ENCODE data around the gene HMGCS1.

HMGCS1 gene

DNA sequence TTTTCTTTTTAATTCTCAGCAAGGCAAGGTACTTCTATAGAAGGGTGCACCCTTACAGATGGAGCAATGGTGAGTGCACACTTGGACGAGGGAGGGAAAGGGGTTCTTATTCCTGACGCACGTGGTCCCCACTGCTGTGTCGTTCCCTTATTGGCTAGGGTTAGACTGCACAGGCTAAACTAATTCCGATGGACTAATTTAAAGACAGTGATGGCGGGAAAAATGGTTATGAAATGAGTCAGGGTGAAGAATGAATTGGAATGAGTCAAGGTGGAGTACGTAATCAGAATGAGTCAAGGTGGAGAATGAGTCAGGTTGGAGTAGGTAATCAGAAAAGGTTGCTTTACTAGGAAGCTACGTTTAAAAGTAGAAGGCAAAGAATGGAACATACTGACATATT, 2.1 kb upstream of the HMGCS1 start:
- ChIA-PET POLR2A (no interaction called here), CTCF (no interaction called here)
- TF ChIP-seq FOXM1 (IDR thresholded peaks at IDR 0.05; ENCODE audit: borderline replicate concordance), result no peak
- no peak for TF ChIP-seq ARNT (IDR thresholded peaks at IDR 0.05)
- TF ChIP-seq FOXK2 (IDR thresholded peaks at IDR 0.05), result no peak
- no peak for TF ChIP-seq NFRKB (IDR thresholded peaks at IDR 0.05)
- no peak for TF ChIP-seq FOXA1 (IDR thresholded peaks at IDR 0.05)
- no peak for TF ChIP-seq ELF4 (IDR thresholded peaks at IDR 0.05)
- TF ChIP-seq LEF1 (IDR thresholded peaks at IDR 0.05; ENCODE audit: borderline replicate concordance), result no peak
- TF ChIP-seq ZNF384 (IDR thresholded peaks at IDR 0.05), result no peak
- no peak for TF ChIP-seq L3MBTL2 (conservative IDR thresholded peaks at IDR 0.05)
- DNase-seq (ENCODE audit: extremely low spot score), result no peak

DNA sequence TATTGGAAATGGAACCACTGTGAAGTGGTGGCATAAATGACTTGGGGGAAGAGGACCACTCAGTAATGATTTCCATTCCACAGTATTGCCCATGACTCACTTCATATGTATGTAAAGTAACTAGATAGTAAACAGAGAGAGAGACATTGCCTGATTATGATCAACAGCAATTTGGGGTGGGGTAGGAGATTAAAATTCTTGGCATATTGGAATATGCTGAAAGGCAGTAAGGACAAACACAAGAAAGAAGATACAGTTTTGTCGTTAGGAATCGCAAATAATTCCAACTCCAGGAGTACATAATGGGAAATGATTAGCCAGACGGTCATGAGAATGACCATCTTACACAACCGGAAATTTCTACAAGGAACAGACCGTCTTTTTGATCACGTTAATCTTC, 1.5 kb upstream of the HMGCS1 start:
- TF ChIP-seq ZNF384 (IDR thresholded peaks at IDR 0.05), result no peak
- no peak for TF ChIP-seq CTBP1 (IDR thresholded peaks at IDR 0.05; ENCODE audit: borderline replicate concordance)
- TF ChIP-seq, protein P1, sequence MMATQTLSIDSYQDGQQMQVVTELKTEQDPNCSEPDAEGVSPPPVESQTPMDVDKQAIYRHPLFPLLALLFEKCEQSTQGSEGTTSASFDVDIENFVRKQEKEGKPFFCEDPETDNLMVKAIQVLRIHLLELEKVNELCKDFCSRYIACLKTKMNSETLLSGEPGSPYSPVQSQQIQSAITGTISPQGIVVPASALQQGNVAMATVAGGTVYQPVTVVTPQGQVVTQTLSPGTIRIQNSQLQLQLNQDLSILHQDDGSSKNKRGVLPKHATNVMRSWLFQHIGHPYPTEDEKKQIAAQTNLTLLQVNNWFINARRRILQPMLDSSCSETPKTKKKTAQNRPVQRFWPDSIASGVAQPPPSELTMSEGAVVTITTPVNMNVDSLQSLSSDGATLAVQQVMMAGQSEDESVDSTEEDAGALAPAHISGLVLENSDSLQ (IDR thresholded peaks at IDR 0.05), result no peak
- no peak for TF ChIP-seq FOXM1 (IDR thresholded peaks at IDR 0.05; ENCODE audit: borderline replicate concordance)
- TF ChIP-seq HDGF (IDR thresholded peaks at IDR 0.05; ENCODE audit: borderline replicate concordance), result no peak
- no peak for TF ChIP-seq L3MBTL2 (conservative IDR thresholded peaks at IDR 0.05)
- no peak for TF ChIP-seq LEF1 (IDR thresholded peaks at IDR 0.05; ENCODE audit: borderline replicate concordance)
- TF ChIP-seq BHLHE40 (IDR thresholded peaks at IDR 0.05; ENCODE audit: borderline replicate concordance), result no peak
- no peak for TF ChIP-seq ARNT (IDR thresholded peaks at IDR 0.05)
- no peak for TF ChIP-seq SUZ12 (IDR thresholded peaks at IDR 0.05)
- no peak for TF ChIP-seq ELF4 (IDR thresholded peaks at IDR 0.05)
- TF ChIP-seq FOXK2 (IDR thresholded peaks at IDR 0.05), result no peak
- ChIA-PET CTCF (no interaction called here), POLR2A (interaction anchor here (2.6 kb wide), 1 partner anchor 169 kb away, joined by 16 read pairs; the partner anchor contains the start of gene TMEM267)
- no peak for DNase-seq (ENCODE audit: extremely low spot score)

DNA sequence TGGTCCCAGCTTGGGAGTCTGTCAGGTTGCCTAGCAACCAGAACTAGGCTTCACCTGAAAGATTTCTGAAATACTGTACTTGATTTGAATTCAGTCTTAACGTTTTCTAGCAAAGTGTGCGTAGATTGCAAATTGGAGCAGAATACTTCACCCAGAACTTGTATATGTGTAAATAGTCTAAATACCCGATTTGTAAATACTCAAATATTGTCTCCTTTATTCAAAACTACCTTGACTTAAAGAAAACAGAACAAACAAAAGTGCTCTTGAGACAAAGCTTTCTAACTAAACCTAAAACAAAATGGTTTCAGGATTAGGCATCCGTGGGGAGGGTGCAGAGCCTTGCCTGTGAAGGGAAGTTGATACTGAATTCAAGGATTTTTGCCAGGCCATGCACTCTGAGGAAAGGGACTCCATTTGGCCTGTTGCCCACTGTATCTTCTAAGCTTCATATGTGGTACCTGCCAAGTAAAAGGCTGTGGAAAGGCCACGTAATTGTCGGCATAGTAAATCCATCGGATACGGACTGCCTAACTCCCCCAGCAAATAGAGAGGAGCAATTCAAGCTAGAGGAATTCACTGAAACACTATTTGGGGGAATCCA, 744 bp upstream of the HMGCS1 start:
- CTCF ChIA-PET, result interaction anchor here (0.6 kb wide), 1 partner anchor 249 kb away, joined by 5 read pairs; no protein-coding TSS in a partner anchor
- no peak for DNase-seq (ENCODE audit: extremely low spot score)
- POLR2A ChIA-PET, result interaction anchor here (0.9 to 2.6 kb wide), 7 partner anchors 98 to 273 kb away, joined by 3 to 18 read pairs (median 4); partner anchors contain the start of genes CCL28, TMEM267 and ZNF131
- TF ChIP-seq CTBP1 (IDR thresholded peaks at IDR 0.05; ENCODE audit: borderline replicate concordance) (no peak), ZNF384 (IDR thresholded peaks at IDR 0.05) (no peak), TARDBP (IDR thresholded peaks at IDR 0.05) (no peak)

DNA sequence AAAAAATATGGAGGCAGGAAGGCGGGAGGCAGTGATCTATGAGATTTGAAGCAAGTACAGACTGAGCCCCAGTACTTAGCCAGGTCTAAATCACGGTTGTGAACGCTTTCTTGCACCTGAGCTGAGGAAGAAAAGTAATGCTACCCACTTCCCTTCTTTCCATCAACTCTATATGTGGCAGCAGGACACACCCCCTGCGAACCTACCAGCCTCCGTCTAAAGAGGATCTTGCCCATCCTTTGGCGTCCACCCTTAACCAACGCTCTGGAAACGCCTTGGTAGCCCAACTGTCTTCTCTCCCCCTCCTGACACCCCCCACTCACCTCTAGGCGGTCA, 545 bp downstream of the HMGCS1 start:
- ChIA-PET CTCF (interaction anchor here (0.6 to 0.7 kb wide), 2 partner anchors 172 to 248 kb away, joined by 3 read pairs; no protein-coding TSS in a partner anchor), POLR2A (interaction anchor here (0.7 to 2.6 kb wide), 5 partner anchors 100 to 433 kb away, joined by 3 to 18 read pairs (median 5); partner anchors contain the start of genes CCL28, TMEM267 and ZNF131)
- TF ChIP-seq L3MBTL2 (conservative IDR thresholded peaks at IDR 0.05) (no peak), SP1 (IDR thresholded peaks at IDR 0.05) (no peak), BHLHE40 (IDR thresholded peaks at IDR 0.05; ENCODE audit: borderline replicate concordance) (no peak), HDGF (IDR thresholded peaks at IDR 0.05; ENCODE audit: borderline replicate concordance) (no peak), FOXK2 (IDR thresholded peaks at IDR 0.05) (no peak)
- DNase-seq (ENCODE audit: extremely low spot score), result no peak

DNA sequence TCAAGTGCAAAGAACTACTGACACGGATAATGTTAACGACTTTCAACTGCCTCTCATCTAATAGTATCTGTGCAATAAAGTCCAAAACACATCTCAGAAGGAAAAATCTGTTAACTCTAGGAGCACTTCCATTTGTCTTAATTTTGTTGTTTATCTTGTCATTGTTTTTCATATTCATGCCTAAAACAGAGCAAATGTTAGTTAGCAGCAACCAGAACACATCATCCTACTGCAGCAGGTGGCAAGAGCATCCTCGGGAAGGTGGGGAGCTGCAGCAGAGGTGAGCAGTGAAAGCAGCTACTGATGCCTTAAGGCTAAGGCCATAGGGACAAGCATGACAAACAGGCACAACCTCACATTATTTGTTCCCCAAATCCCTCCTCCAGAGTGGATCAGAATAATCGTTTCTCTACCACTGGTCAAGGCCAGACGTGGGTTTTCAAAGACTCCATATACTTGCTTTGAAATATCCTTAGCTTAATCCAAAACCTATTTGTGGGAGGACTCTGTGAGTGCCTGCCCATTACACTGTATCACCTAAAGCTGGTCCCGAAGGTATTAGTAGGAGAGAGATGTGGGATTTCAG, 1.0 kb downstream of the HMGCS1 start:
- no peak for DNase-seq (ENCODE audit: extremely low spot score)
- ChIA-PET CTCF (interaction anchor here (0.6 kb wide), 1 partner anchor 247 kb away, joined by 3 read pairs; no protein-coding TSS in a partner anchor), POLR2A (interaction anchor here (0.6 to 2.6 kb wide), 5 partner anchors 12 to 433 kb away, joined by 3 to 18 read pairs (median 4); partner anchors contain the start of genes TMEM267 and ZNF131)
- no peak for TF ChIP-seq FOXK2 (IDR thresholded peaks at IDR 0.05)
- no peak for TF ChIP-seq FOXM1 (IDR thresholded peaks at IDR 0.05; ENCODE audit: borderline replicate concordance)
- TF ChIP-seq LEF1 (IDR thresholded peaks at IDR 0.05; ENCODE audit: borderline replicate concordance), result no peak
- TF ChIP-seq SP1 (IDR thresholded peaks at IDR 0.05), result no peak

DNA sequence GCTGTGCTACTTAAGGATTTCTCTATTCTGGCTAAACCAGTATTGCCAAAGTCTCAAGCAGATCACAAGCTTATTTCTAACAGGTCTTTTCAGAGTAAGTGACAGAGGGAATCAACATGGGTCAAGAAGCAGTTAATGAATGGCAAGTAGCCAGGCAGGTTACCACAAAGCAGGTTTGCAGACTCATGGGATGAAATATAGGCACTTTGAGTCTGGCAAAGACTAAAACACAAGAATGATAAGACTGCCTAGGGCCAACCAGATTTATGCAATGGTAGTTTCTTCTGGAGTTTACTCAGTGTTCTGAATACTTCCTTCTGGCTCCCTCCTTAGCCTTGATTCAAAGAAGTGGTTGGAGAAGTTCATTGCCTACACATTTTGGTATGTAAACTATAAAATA, 3.6 kb downstream of the HMGCS1 start:
- POLR2A ChIA-PET, result interaction anchor here (1.5 kb wide), 1 partner anchor 175 kb away, joined by 5 read pairs; no protein-coding TSS in a partner anchor
- no peak for DNase-seq (ENCODE audit: extremely low spot score)
- TF ChIP-seq, protein P1 (IDR thresholded peaks at IDR 0.05), result no peak
- TF ChIP-seq SP1 (IDR thresholded peaks at IDR 0.05) (no peak), HDGF (IDR thresholded peaks at IDR 0.05; ENCODE audit: borderline replicate concordance) (no peak), CTBP1 (IDR thresholded peaks at IDR 0.05; ENCODE audit: borderline replicate concordance) (no peak), BHLHE40 (IDR thresholded peaks at IDR 0.05; ENCODE audit: borderline replicate concordance) (no peak), LEF1 (IDR thresholded peaks at IDR 0.05; ENCODE audit: borderline replicate concordance) (no peak), FOXK2 (IDR thresholded peaks at IDR 0.05) (no peak), SUZ12 (IDR thresholded peaks at IDR 0.05) (no peak), NFRKB (IDR thresholded peaks at IDR 0.05) (no peak), L3MBTL2 (conservative IDR thresholded peaks at IDR 0.05) (no peak), TARDBP (IDR thresholded peaks at IDR 0.05) (no peak), ZNF384 (IDR thresholded peaks at IDR 0.05) (no peak), FOXM1 (IDR thresholded peaks at IDR 0.05; ENCODE audit: borderline replicate concordance) (no peak), FOXA1 (IDR thresholded peaks at IDR 0.05) (no peak), ELF4 (IDR thresholded peaks at IDR 0.05) (no peak), ARNT (IDR thresholded peaks at IDR 0.05) (no peak)
- CTCF ChIA-PET, result interaction anchor here (0.7 kb wide), 1 partner anchor 174 kb away, joined by 3 read pairs; no protein-coding TSS in a partner anchor

Data from HEK293T (cell line).